Activated T-cell treated with anti-CD3 and anti-CD28 coated beads, Interleukin-2, amount 50 U/mL, for 4 hours (primary cell): ENCODE data around the gene DPY19L3. TPM values are rescaled to one million over a fixed set of nuclear protein-coding genes. Genes with fewer than 3 reads are reported as not detected.
A peak's percentile ranks its signal among the peaks of the same experiment; 100 is the strongest.

Experiments used
- ATAC-seq, 2 donors: fragments of 200-7000 bp; cut with Tn5 transposase; one replicate each; pipeline ENCODE4 v1.10.0; 2021
- DNase-seq: peaks from one replicate; pipeline ENCODE4 v3.0.0-alpha.2; 2020
- H3K27me3 Mint-ChIP-seq: one replicate; pipeline ENCODE4 v1.8.0; 2021; ENCODE audit warnings: low read depth, mixed read lengths
- H3K36me3 Mint-ChIP-seq: one replicate; pipeline ENCODE4 v1.8.0; 2022; ENCODE audit warnings: mixed read lengths; ENCODE audit not compliant: insufficient read depth
- H3K4me1 Mint-ChIP-seq: one replicate; pipeline ENCODE4 v1.8.0; 2021; ENCODE audit warnings: low read depth, mixed read lengths
- H3K4me3 Mint-ChIP-seq: one replicate; pipeline ENCODE4 v1.8.0; 2021; ENCODE audit warnings: mild to moderate bottlenecking, moderate library complexity, mixed read lengths
- H3K9me3 Mint-ChIP-seq: one replicate; pipeline ENCODE4 v1.8.0; 2021; ENCODE audit warnings: mixed read lengths
- total RNA-seq, 3 donors: library from RNA; stranded (reverse); gene quantifications; one replicate each; pipeline ENCODE4 v1.2.1, GENCODE V29; 2021

DPY19L3 gene, protein sequence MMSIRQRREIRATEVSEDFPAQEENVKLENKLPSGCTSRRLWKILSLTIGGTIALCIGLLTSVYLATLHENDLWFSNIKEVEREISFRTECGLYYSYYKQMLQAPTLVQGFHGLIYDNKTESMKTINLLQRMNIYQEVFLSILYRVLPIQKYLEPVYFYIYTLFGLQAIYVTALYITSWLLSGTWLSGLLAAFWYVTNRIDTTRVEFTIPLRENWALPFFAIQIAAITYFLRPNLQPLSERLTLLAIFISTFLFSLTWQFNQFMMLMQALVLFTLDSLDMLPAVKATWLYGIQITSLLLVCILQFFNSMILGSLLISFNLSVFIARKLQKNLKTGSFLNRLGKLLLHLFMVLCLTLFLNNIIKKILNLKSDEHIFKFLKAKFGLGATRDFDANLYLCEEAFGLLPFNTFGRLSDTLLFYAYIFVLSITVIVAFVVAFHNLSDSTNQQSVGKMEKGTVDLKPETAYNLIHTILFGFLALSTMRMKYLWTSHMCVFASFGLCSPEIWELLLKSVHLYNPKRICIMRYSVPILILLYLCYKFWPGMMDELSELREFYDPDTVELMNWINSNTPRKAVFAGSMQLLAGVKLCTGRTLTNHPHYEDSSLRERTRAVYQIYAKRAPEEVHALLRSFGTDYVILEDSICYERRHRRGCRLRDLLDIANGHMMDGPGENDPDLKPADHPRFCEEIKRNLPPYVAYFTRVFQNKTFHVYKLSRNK
- total RNA-seq, result 10 to 100 TPM; 16.2 to 20.5 (median 17.1) TPM

DNA sequence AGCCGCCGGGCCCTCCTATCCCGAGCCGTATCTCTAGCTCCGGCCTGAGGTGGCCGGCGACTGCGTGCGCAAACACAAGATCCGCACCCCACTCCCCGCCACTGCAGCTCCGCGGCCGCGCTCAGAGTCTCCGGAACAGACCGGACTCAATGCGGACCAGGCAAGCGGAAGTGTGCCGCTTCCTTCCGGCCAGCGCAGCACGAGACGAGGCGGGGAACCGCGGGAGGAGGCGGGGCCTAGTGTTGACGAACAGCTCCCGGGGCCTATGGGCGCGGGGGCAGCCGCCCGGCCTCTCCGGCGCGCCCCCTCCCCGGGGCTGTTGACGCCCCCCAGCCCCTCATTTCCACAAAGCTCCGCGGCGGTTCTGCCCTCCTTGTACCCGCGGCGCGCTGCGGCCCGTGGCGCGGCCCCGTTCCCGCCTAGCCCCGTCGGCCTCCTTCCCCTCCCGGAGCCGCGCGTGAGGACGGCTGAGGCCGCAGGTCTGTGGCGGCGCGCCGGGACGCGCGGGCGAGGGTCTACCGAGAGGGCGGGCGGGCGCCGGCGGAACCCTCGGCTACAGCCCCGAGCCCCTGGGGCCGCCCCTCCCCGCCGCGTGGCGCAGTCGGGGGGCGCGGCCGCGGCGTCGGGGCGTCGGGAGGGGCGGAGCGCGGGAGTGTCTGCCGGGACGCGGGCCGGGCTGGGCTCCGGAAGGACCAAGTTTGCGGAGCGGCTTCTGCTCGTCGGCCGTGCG, at the start of gene DPY19L3:
DPY19L3 (plus strand) TSS at position 340 of the 730 bp plus-strand sequence. CDS start 2,484 bp downstream, outside the sequence.
- Mint-ChIP-seq H3K9me3 (no peaks in the 10 kb centered on the region), H3K36me3 (peaks cover 8% of the 10 kb centered on the region)

DNA sequence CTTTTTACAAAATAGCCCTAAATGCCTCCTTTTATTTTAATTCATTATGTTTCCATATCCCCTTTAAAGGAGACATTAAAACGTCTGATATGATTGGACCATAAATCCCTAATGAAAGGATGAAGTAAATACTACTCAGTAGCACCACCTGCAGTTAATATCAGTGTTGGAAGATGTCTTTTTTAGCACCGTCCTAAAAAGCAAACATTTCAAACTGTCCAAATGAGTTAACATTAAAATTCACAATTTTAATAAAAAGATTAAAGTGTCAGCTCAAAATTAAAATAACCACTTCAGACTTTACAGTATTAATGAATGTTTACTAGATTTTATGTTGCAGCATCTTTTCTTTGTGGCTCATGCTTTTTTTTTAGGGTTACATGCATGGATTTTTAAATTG, 47.9 kb upstream of the DPY19L3 start:
- DNase-seq, result no peak
- ATAC-seq, result no peak
- Mint-ChIP-seq H3K27me3 (no peaks in the 10 kb centered on the region), H3K36me3 (peaks cover 46% of the 10 kb centered on the region), H3K4me3 (no peak overlapping the region), H3K4me1 (peaks cover 38% of the 10 kb centered on the region), H3K9me3 (no peaks in the 10 kb centered on the region)

More for the DNA sequence above, at the start of gene DPY19L3:
- H3K4me1 Mint-ChIP-seq, result peaks cover 14% of the 10 kb centered on the region
- DNase-seq, result peak; percentile 87
- ATAC-seq, result peak; percentile 95 to 96
- H3K27me3 Mint-ChIP-seq, result no peaks in the 10 kb centered on the region
- peak within 1 kb of the TSS; percentile 87 for H3K4me3 Mint-ChIP-seq

DNA sequence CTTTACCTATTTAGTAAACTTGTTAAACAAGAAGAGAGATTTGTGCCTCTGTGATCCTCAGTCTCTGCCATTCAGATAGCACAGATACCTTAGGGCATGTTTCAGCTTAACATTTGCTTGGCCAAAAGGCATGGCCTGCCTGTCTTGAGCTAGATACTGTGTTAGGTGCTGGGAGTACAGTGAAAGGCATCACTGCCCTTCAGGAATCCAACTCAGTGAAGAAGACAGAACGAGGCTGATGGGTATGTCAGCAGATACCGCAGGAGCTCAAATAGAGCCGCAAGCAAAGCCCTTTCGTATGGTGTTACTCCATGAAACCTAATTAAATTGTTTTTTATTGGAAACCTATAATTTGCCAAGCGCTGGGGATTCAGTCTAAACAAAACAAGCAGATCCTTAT, 47.2 kb upstream of the DPY19L3 start:
- Mint-ChIP-seq H3K36me3 (peaks cover 46% of the 10 kb centered on the region), H3K4me1 (peaks cover 41% of the 10 kb centered on the region), H3K4me3 (no peak overlapping the region), H3K27me3 (no peaks in the 10 kb centered on the region), H3K9me3 (no peaks in the 10 kb centered on the region)
- ATAC-seq (no peak), DNase-seq (no peak)

DNA sequence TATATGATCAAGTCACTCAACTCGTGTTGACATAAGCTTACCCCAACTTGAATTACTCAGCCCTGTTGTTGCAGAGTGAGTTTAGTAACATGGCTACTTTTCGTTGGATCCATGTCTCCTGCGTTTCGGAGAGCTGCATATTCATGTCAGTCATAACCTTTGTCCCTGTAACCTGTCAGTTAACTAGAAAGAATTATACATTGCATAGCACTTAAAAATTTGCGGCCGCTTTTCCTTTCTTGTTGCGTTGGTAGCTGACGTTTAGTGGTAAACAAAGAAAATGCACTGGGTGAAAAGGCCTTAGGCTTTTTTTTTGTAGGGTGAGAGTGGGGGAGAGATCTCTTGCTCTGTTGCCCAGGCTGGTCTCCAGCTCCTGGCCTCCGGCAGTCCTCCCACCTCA, 46.0 kb upstream of the DPY19L3 start:
- no peak for ATAC-seq
- no peaks in the 10 kb centered on the region for H3K27me3 Mint-ChIP-seq
- no peak overlapping the region for H3K4me3 Mint-ChIP-seq
- H3K36me3 Mint-ChIP-seq, result peaks cover 45% of the 10 kb centered on the region
- no peak for DNase-seq
- no peaks in the 10 kb centered on the region for H3K9me3 Mint-ChIP-seq
- H3K4me1 Mint-ChIP-seq, result peaks cover 45% of the 10 kb centered on the region

DNA sequence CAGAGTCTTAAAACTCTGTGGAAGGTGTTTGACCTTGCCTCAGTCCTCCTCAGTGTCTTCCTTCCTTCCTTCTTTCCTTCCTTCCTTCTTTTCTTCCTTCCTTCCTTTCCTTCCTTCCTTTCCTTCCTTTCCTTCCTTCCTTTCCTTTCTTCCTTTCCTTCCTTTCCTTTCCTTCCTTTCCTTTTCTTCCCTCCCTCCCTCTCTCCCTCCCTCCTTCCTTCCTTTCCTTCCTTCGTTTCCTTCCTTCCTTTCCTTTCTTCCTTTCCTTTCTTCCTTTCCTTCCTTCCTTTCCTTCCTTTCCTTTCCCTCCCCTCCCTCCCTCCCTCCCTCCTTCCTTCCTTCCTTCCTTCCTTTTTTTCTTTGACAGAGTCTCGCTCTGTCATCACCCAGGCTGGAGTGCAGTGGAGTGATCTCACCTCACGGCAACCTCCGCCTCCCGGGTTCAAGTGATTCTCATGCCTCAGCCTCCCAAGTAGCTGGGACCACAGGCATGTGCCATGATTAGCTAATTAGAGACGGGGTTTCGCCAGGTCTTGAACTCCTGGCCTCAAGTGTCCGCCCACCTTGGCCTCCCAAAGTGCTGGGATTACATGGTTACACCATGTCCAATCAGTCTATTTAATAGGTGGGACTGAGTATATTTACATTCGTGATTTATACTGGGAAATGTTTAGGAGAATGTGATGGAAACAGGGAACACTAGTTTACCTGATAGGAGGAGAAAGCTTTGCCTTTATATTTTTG, 43.8 kb upstream of the DPY19L3 start:
- peaks cover 48% of the 10 kb centered on the region for H3K36me3 Mint-ChIP-seq
- ATAC-seq, result no peak
- peaks cover 46% of the 10 kb centered on the region for H3K4me1 Mint-ChIP-seq

DNA sequence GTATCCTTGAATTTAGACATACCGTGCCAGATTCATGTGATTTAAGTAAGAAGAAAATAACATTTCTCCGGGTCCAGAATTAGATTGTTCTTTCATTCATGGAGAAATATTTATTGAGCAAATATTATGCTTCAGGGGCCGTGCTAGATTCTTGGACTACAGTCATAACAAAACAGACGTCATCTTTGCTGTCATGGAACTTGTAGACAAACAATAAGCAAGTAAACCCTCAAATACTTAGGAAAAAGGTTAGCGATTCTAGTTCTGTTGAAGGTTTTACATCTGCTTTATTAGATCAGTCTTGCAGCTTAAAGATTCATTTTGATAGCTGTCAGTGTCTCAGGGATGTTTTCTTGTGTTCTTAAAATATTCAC, 43.3 kb upstream of the DPY19L3 start:
- no peaks in the 10 kb centered on the region for H3K27me3 Mint-ChIP-seq
- ATAC-seq, result no peak
- DNase-seq, result no peak
- H3K9me3 Mint-ChIP-seq, result no peaks in the 10 kb centered on the region
- no peak overlapping the region for H3K4me3 Mint-ChIP-seq
- peaks cover 48% of the 10 kb centered on the region for H3K36me3 Mint-ChIP-seq
- H3K4me1 Mint-ChIP-seq, result peaks cover 52% of the 10 kb centered on the region

More for the DNA sequence above, 43.8 kb upstream of the DPY19L3 start:
- no peaks in the 10 kb centered on the region for H3K9me3 Mint-ChIP-seq
- DNase-seq, result no peak
- H3K27me3 Mint-ChIP-seq, result no peaks in the 10 kb centered on the region
- no peak overlapping the region for H3K4me3 Mint-ChIP-seq

DNA sequence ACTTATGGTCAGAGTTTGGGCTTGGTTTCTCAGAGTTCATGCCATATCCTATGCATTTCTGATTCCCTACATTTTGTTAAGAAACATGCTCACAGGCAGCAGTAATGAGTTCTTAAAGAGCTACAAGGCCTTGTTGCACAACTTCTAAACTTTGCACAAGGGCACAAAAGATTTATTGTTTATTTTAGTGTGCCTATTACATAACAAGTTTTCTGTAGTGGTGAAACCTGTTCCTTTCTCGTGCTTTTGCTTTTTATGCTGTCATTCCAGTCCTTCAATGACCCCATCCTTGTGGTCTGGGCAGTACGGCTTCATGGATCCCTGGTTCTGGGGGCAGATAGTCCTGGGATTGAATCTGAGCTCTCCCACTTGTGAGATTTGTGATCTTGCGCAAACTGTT, 42.4 kb upstream of the DPY19L3 start:
- no peak for DNase-seq
- Mint-ChIP-seq H3K27me3 (no peaks in the 10 kb centered on the region), H3K36me3 (peaks cover 51% of the 10 kb centered on the region), H3K4me1 (peaks cover 61% of the 10 kb centered on the region), H3K4me3 (no peak overlapping the region), H3K9me3 (no peaks in the 10 kb centered on the region)
- no peak for ATAC-seq

DNA sequence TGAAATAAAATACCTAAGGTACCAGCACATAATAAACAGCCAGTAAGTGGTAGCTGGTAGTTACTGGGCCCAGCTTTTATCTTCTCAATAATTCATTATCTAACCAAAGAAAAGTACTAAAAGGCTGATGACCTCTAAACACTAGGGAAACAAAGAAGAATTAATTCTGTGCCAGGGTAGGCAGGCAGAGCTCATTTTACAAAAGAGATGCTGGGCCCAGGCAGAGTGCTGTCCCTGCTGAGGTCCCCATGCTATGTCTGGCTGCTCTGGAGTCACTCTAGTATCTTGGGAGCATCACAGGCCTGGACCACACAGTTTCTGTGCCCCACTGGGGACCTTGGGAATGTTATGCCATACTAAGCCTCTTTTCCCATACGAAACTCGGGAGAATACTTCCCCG, 41.9 kb upstream of the DPY19L3 start:
- Mint-ChIP-seq H3K4me3 (no peak overlapping the region), H3K36me3 (peaks cover 54% of the 10 kb centered on the region), H3K9me3 (no peaks in the 10 kb centered on the region), H3K27me3 (no peaks in the 10 kb centered on the region), H3K4me1 (peaks cover 62% of the 10 kb centered on the region)
- no peak for ATAC-seq
- DNase-seq, result no peak

DNA sequence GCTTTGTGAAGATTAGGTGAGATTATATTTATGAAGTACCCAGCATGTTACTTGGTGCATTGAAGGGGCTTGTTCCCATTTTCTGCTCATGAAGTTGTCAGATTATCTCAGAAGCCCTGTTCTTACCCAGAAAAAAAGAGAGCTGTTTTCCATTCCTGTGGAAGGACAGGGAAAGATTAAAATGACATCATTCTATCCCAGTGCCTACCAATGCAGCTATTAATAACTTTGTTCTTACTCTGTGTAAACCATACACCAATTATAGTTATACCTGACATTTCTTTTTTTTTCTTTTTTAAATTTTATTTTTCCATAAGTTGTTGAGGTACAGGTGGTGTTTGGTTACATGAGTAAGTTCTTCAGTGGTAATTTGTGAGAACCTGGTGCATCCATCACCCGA, 41.5 kb upstream of the DPY19L3 start:
- ATAC-seq, result no peak
- H3K4me1 Mint-ChIP-seq, result peaks cover 61% of the 10 kb centered on the region

DNA sequence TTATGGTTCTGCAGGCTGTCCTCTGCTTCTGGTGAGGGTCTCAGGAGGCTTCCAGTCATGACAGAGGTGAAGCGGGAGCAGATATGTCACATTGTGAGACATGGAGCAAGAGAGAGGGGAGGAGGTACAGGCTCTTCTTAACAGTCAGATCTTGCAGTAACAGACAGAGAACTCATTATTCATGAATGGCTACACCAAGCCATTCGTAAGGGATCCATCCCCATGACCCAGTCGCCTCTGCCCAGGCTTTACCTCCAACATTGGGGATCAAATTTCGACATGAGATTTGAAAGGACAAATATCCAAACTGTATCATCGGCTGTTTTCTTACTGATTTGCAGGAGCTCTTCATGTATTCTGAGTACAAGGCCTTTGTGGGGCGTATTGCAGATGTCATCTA, 38.5 kb upstream of the DPY19L3 start:
- no peak for ATAC-seq
- Mint-ChIP-seq H3K9me3 (no peaks in the 10 kb centered on the region), H3K4me1 (peaks cover 61% of the 10 kb centered on the region), H3K4me3 (no peak overlapping the region), H3K36me3 (peaks cover 64% of the 10 kb centered on the region), H3K27me3 (no peaks in the 10 kb centered on the region)
- DNase-seq, result no peak

More for the DNA sequence above, 41.5 kb upstream of the DPY19L3 start:
- no peak for DNase-seq
- Mint-ChIP-seq H3K27me3 (no peaks in the 10 kb centered on the region), H3K4me3 (no peak overlapping the region), H3K36me3 (peaks cover 54% of the 10 kb centered on the region), H3K9me3 (no peaks in the 10 kb centered on the region)

DNA sequence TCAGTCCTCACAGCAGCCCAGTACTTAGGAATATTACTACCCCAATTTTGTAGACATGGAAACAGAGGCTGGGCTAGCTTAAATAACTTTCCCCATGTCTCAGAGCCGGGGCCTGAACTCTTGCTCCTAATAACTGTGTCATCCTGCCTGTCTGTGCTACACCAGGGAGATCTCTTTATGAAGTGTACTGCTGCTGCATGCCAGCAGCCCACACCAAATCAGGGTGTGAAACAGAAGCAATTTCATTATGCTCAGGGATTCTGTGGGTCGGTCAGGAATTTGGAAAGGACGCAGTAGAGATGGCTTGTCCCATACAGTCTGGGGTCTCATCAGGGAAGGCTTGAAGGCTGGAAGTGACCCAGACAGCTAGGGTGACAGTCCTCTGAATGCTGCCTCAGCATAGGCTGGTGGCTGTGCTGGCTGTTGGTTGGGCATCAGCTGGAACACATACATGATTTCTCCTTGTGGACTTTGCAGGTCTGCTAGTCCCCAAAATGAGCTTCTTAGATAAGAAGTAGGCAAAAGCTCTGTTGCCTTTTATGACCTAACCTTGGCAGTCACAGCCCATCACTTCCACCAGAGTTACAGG, 37.5 kb upstream of the DPY19L3 start:
- Mint-ChIP-seq H3K4me1 (peaks cover 53% of the 10 kb centered on the region), H3K27me3 (no peaks in the 10 kb centered on the region), H3K36me3 (peaks cover 63% of the 10 kb centered on the region), H3K4me3 (no peak overlapping the region), H3K9me3 (no peaks in the 10 kb centered on the region)
- DNase-seq (no peak), ATAC-seq (no peak)

DNA sequence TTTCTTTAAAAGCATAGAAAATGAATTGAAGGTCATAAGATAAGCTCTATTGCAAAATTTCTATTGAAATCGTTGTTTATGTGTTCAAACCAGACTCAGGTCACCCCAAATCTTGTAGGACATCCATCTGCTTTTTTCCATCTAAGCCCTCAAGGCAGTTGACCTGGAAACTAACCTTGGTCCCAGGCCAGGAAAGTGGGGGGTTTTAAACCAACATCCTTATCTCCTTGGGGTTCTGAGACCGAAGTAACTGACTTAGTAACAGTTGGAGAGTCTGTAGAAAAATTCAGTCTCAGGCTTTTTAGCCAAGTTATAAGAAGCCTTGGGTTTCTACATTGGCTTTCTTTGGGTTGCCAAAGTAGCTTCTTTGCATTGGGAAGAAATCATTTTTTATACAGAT, 36.8 kb upstream of the DPY19L3 start:
- Mint-ChIP-seq H3K9me3 (no peaks in the 10 kb centered on the region), H3K27me3 (no peaks in the 10 kb centered on the region), H3K4me3 (no peak overlapping the region), H3K36me3 (peaks cover 61% of the 10 kb centered on the region), H3K4me1 (peaks cover 48% of the 10 kb centered on the region)
- no peak for DNase-seq
- ATAC-seq, result no peak

DNA sequence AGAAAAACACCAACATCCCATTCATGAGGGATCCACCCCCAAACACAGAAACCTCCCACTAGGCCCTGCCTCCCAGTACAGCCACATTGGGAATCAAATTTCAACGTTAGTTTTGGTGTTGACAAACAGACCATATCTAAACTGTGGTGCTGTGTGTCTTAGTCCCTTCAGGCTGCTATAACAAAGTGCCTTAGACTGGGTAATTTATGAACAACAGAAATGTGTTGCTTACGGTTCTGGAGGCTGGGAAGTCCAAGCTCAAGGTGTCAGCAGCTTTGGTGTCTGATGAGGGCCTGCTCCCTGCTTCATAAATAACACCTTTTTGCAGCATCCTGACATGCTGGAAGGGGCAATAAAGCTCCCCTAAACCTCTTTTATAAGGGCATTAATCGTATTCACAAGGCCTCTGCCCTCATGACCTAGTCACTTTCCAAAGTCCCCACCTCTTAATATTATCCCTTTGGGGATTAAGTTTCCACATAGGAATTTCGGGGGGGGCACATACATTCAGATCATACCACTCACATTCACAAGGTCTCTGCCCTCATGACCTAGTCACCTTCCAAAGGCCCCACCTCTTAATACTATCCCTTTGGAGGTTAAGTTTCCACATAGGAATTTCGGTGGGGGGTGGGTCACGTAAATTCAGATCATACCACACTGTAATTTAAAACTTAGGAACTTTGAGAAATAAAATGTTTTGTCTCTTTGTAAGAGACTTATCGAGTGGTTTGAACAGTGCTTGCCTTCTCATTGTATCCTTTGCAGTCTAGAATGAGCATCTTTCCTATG, 32.6 kb upstream of the DPY19L3 start:
- Mint-ChIP-seq H3K36me3 (peaks cover 49% of the 10 kb centered on the region), H3K4me3 (no peak overlapping the region), H3K9me3 (no peaks in the 10 kb centered on the region), H3K4me1 (peaks cover 16% of the 10 kb centered on the region), H3K27me3 (no peaks in the 10 kb centered on the region)
- no peak for ATAC-seq
- DNase-seq, result no peak
